ENCODE data around the gene B3GALT6.

B3GALT6 gene

DNA sequence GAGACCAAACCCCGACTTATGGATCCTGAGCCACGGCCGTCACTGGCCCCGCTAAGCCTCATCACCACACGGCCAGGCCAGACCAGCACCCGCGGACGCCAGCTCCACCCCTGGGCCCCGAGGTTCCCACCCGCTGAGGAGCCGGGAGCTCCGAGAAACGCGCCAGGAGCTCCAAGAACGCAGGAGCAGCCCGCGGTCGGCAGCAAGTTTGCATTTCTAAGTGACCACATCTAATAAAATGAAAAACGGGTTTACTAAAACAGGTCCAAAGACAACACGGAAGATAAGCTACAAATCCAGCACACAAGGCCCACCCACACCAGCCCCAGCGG is 22.6 kb downstream of the B3GALT6 start:
- DNase-seq (ENCODE audit: low read depth) = no peak
- TF ChIP-seq, protein P1, sequence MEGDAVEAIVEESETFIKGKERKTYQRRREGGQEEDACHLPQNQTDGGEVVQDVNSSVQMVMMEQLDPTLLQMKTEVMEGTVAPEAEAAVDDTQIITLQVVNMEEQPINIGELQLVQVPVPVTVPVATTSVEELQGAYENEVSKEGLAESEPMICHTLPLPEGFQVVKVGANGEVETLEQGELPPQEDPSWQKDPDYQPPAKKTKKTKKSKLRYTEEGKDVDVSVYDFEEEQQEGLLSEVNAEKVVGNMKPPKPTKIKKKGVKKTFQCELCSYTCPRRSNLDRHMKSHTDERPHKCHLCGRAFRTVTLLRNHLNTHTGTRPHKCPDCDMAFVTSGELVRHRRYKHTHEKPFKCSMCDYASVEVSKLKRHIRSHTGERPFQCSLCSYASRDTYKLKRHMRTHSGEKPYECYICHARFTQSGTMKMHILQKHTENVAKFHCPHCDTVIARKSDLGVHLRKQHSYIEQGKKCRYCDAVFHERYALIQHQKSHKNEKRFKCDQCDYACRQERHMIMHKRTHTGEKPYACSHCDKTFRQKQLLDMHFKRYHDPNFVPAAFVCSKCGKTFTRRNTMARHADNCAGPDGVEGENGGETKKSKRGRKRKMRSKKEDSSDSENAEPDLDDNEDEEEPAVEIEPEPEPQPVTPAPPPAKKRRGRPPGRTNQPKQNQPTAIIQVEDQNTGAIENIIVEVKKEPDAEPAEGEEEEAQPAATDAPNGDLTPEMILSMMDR (conservative IDR thresholded peaks at IDR 0.05; ENCODE audit: control insufficient read depth, insufficient read depth, low read depth, low read length) = no peak
- no peak overlapping the region for H3K4me3 ChIP-seq (ENCODE audit: control insufficient read depth, low read depth, low read length)

DNA sequence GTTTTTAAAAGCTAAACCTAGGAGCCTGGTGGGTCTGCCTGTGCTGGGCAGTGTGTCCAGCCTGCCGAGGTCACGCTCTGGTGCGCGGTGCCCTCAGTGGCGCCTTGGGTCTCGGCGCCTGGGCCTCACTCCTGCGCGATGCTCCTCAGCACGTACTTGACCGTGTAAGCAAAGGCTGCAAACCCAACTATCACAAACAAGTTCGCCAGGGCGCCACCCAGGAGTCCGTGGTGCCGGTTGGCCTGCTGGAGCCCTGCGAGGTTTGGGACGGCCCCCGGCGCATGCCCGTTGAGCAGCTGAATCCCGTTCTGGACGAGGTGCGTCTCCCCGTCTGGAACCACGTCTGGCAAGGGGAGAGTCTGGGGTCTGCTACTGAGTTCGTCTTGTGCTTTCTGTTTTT is 23.0 kb downstream of the B3GALT6 start:
- DNase-seq (ENCODE audit: low read depth) = no peak
- H3K4me3 ChIP-seq (ENCODE audit: control insufficient read depth, low read depth, low read length) = no peak overlapping the region
- TF ChIP-seq, protein P1 (conservative IDR thresholded peaks at IDR 0.05; ENCODE audit: control insufficient read depth, insufficient read depth, low read depth, low read length) = no peak

DNA sequence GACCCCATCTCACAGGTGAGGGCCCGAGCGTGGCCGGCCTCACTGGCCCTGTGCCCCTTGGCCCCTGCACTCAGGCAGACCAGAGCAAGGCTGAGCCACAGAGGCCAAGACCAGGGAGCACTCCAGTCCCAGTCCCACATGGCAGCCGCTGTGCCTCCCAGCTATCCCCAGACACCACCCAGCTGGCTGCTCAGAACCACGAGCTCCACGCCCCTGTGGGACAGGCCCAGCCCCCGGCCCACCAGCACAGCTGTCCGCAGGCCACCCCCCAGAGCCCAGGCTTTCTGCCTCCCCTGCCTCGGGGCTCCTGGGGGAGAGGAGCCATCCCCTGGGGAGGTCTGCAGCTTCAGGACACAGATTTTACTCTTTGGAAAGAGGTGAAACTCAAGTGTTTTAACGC is 23.6 kb downstream of the B3GALT6 start:
- H3K4me3 ChIP-seq (ENCODE audit: control insufficient read depth, low read depth, low read length) = no peak overlapping the region
- no peak for DNase-seq (ENCODE audit: low read depth)
- TF ChIP-seq, protein P1 (conservative IDR thresholded peaks at IDR 0.05; ENCODE audit: control insufficient read depth, insufficient read depth, low read depth, low read length) = no peak

DNA sequence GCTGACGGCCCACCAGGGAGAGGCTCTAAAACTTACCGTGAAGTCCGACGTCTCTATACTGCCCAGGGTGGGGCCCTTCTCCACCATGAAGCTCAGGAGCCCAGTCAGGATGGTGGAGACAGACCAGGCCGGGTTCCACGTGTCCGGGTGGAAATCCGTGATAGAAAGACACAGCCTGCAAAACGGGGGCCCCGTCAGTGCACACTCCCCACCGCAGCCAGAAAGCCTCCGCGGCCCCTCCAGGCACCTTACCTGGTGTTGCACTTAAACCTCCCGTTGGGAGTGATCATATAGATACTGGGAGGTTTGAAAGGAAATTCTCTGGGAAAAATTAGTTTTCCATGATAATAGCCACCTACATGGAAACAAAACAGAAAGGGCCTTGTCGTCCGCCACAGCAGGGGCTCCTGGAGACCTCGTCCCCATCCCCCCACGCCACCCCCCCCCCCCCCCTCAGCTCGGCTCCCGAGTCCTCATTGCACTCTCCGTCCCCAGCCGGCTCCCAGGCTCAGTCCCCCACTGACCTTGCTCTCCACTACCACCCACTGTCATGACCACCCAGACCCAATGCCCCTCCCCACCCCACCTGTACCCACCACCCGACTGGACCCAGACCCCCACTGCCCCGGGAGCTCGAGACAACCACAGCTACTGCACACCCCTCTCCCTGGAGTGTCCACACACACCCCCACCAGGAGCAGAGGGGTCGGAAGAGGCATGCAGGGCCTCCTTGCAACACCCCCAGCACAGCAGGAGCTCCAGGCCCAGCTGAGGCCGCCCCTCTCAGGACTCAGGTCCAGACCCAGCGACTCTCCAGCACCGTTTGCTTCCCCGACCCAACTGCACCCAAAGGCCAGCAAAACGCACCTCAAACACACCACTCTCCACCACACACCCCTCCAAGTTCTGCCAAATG is 25.2 kb downstream of the B3GALT6 start:
- no peak overlapping the region for H3K4me3 ChIP-seq (ENCODE audit: control insufficient read depth, low read depth, low read length)
- TF ChIP-seq, protein P1 (conservative IDR thresholded peaks at IDR 0.05; ENCODE audit: control insufficient read depth, insufficient read depth, low read depth, low read length) = no peak
- DNase-seq (ENCODE audit: low read depth) = no peak

DNA sequence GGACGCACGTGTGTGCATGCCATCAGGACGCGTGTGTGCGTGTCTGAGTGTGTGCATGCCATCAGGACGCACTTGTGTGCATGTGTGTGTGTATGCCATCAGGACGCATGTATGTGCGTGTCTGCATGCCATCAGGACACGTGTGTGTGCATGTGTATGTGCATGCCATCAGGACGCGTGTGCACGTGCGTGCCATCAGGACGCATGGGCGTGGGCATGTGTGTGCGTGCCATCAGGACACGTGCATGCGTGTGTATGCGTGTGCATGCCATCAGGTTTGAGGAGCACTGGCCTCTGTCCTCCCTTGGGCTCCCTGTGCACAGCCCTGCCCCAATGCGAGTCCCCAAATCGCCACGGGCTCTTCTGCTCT is 27.1 kb downstream of the B3GALT6 start:
- TF ChIP-seq, protein P1 (conservative IDR thresholded peaks at IDR 0.05; ENCODE audit: control insufficient read depth, insufficient read depth, low read depth, low read length) = no peak
- no peak for DNase-seq (ENCODE audit: low read depth)
- no peak overlapping the region for H3K4me3 ChIP-seq (ENCODE audit: control insufficient read depth, low read depth, low read length)

DNA sequence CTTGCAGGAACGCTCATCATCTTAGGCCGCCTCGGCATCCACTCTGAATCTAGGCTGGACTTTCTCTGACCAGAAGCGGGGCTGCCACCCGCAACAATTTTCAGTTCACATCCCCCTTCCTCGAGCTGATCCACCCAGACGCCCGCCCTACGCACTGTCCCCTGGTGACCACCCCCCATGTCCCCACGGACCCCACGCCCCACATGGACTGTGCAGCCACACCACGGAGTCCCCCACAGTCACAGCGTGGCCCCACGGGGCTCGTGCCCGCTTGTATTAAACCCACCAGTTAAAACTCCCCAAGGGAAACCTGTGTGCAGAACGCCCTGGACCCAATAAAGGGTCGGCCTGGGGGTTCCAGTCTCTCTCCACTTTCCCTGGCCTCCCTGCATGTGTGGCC is 27.5 kb downstream of the B3GALT6 start:
- TF ChIP-seq, protein P1 (conservative IDR thresholded peaks at IDR 0.05; ENCODE audit: control insufficient read depth, insufficient read depth, low read depth, low read length) = no peak
- no peak overlapping the region for H3K4me3 ChIP-seq (ENCODE audit: control insufficient read depth, low read depth, low read length)
- no peak for DNase-seq (ENCODE audit: low read depth)

All from fibroblast of mammary gland (primary cell).